Raji (cell line): ENCODE measurements around the gene MIER2.

Experiments
- POLR2A ChIP-seq: IDR thresholded peaks from 2 replicates; pipeline ENCODE4 v1.6.1; 2011; ENCODE audit warnings: low read depth, low read length, control low read depth; ENCODE audit not compliant: insufficient read depth

MIER2 gene

GRCh38 chr19:342128-342455 is 2.5 kb downstream of the MIER2 start:
- TF ChIP-seq POLR2A: no peak

GRCh38 chr19:341386-342127 is 3.0 kb downstream of the MIER2 start:
- no peak for TF ChIP-seq POLR2A

GRCh38 chr19:340620-341385 is 3.8 kb downstream of the MIER2 start:
- TF ChIP-seq POLR2A: no peak

GRCh38 chr19:339262-339887 is 5.2 kb downstream of the MIER2 start:
- TF ChIP-seq POLR2A: no peak

GRCh38 chr19:338421-338820 is 6.2 kb downstream of the MIER2 start:
- no peak for TF ChIP-seq POLR2A

- TF ChIP-seq POLR2A: no peak
Measured at GRCh38 chr19:336067-336614, 8.5 kb downstream of the MIER2 start.

- no peak for TF ChIP-seq POLR2A
Measured at GRCh38 chr19:335486-336066, 9.0 kb downstream of the MIER2 start.

- no peak for TF ChIP-seq POLR2A
Measured at GRCh38 chr19:335072-335471, 9.5 kb downstream of the MIER2 start.

- no peak for TF ChIP-seq POLR2A
Measured at GRCh38 chr19:334296-335071, 10.1 kb downstream of the MIER2 start.

GRCh38 chr19:330503-330902 is 14.1 kb downstream of the MIER2 start:
- no peak for TF ChIP-seq POLR2A

- no peak for TF ChIP-seq POLR2A
Measured at GRCh38 chr19:329876-330275, 14.7 kb downstream of the MIER2 start.

GRCh38 chr19:328025-328505 is 16.5 kb downstream of the MIER2 start:
- no peak for TF ChIP-seq POLR2A

GRCh38 chr19:327291-328024 is 17.1 kb downstream of the MIER2 start:
- TF ChIP-seq POLR2A: no peak

- TF ChIP-seq POLR2A: no peak
Measured at GRCh38 chr19:326871-327270, 17.7 kb downstream of the MIER2 start.
